ENCODE measurements around the gene PRXL2B.
"Not testable (repeated sequence)": the region's sequence is repeated elsewhere in the genome, so short reads cannot be mapped to it uniquely, and the experiment has no call there.

Gene PRXL2B

DNA sequence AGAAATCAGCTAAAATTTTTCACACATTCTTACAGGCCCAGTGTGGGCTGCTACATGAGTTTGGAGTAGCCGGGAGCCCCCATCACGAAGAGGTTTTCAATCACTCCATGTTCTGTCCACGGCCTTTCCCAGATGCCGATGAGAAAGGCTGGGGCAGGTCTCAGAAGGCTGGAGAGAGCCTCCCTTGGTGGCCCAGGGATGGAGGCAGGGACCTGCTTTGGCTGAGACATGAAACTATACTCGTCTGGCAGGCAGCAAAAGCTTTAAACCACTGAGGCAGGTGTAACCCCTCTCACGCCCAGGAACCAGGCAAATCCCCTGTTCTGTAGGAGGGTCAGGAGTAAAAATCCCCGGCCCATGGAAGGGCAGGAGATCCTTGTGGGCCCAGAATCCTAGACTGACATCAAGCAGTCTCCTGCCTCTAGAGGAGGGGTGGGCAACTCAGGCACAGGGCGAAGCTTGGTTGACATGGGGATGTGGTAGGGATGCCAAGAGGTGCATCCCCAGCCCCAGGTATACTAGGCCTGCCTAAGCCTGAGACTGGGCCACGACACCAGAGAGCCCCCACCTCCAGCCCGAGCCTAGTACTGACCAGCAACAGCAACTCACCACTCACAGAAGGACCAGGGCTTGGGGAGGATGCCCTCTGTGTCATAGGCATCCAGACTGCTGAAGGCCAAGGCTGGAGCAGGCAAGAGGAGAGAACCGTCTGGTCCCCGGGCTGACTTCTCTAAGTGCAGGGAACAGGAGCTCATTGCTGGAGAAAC, 37.2 kb downstream of the PRXL2B start:
- H3K27me3 ChIP-seq (ENCODE audit: insufficient read depth, poor library complexity, severe bottlenecking), result peaks cover 14% of the 10 kb centered on the region
- no peak for TF ChIP-seq POLR2AphosphoS5 (IDR thresholded peaks at IDR 0.05; ENCODE audit: low read depth)
- TF ChIP-seq, protein P1, sequence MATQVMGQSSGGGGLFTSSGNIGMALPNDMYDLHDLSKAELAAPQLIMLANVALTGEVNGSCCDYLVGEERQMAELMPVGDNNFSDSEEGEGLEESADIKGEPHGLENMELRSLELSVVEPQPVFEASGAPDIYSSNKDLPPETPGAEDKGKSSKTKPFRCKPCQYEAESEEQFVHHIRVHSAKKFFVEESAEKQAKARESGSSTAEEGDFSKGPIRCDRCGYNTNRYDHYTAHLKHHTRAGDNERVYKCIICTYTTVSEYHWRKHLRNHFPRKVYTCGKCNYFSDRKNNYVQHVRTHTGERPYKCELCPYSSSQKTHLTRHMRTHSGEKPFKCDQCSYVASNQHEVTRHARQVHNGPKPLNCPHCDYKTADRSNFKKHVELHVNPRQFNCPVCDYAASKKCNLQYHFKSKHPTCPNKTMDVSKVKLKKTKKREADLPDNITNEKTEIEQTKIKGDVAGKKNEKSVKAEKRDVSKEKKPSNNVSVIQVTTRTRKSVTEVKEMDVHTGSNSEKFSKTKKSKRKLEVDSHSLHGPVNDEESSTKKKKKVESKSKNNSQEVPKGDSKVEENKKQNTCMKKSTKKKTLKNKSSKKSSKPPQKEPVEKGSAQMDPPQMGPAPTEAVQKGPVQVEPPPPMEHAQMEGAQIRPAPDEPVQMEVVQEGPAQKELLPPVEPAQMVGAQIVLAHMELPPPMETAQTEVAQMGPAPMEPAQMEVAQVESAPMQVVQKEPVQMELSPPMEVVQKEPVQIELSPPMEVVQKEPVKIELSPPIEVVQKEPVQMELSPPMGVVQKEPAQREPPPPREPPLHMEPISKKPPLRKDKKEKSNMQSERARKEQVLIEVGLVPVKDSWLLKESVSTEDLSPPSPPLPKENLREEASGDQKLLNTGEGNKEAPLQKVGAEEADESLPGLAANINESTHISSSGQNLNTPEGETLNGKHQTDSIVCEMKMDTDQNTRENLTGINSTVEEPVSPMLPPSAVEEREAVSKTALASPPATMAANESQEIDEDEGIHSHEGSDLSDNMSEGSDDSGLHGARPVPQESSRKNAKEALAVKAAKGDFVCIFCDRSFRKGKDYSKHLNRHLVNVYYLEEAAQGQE (IDR thresholded peaks at IDR 0.05; ENCODE audit: insufficient replicate concordance, low read depth), result no peak
- no peak for TF ChIP-seq CTCF (IDR thresholded peaks at IDR 0.05; ENCODE audit: insufficient read depth, low read length)
- TF ChIP-seq GABPA (IDR thresholded peaks at IDR 0.05; ENCODE audit: low read depth), result no peak
- no peak for TF ChIP-seq SPI1 (IDR thresholded peaks at IDR 0.05; ENCODE audit: borderline replicate concordance, low read depth)
- DNase-seq (ENCODE audit: low read depth in 1 of 2, low spot score in 1 of 2), result no peak
- no peak overlapping the region for H3K4me3 ChIP-seq (replicated peaks; ENCODE audit: insufficient read depth, low read length)
- no peak overlapping the region for H3K27ac ChIP-seq (replicated peaks)

- Histone ChIP-seq H3K4me3 (replicated peaks; ENCODE audit: insufficient read depth, low read length) (no peak overlapping the region), H3K27me3 (ENCODE audit: insufficient read depth, poor library complexity, severe bottlenecking) (peaks cover 20% of the 10 kb centered on the region), H3K27ac (replicated peaks) (no peak overlapping the region)
- DNase-seq (ENCODE audit: low read depth in 1 of 2, low spot score in 1 of 2), result no peak
- TF ChIP-seq, protein P1 (IDR thresholded peaks at IDR 0.05; ENCODE audit: insufficient replicate concordance, low read depth), result no peak
- TF ChIP-seq CTCF (IDR thresholded peaks at IDR 0.05; ENCODE audit: insufficient read depth, low read length) (no peak), GABPA (IDR thresholded peaks at IDR 0.05; ENCODE audit: low read depth) (no peak), POLR2AphosphoS5 (IDR thresholded peaks at IDR 0.05; ENCODE audit: low read depth) (no peak)
Measured at GRCh38 chr1:2624735-2625300, 38.2 kb downstream of the PRXL2B start.

GRCh38 chr1:2625311-2625710, 38.7 kb downstream of the PRXL2B start:
- DNase-seq (ENCODE audit: low read depth in 1 of 2, low spot score in 1 of 2), result no peak
- Histone ChIP-seq H3K4me3 (replicated peaks; ENCODE audit: insufficient read depth, low read length) (no peak overlapping the region), H3K27ac (replicated peaks) (no peak overlapping the region), H3K27me3 (ENCODE audit: insufficient read depth, poor library complexity, severe bottlenecking) (peaks cover 20% of the 10 kb centered on the region)
- TF ChIP-seq GABPA (IDR thresholded peaks at IDR 0.05; ENCODE audit: low read depth) (no peak), POLR2AphosphoS5 (IDR thresholded peaks at IDR 0.05; ENCODE audit: low read depth) (no peak), SPI1 (IDR thresholded peaks at IDR 0.05; ENCODE audit: borderline replicate concordance, low read depth) (no peak), CTCF (IDR thresholded peaks at IDR 0.05; ENCODE audit: insufficient read depth, low read length) (no peak)
- TF ChIP-seq, protein P1 (IDR thresholded peaks at IDR 0.05; ENCODE audit: insufficient replicate concordance, low read depth), result no peak

DNA sequence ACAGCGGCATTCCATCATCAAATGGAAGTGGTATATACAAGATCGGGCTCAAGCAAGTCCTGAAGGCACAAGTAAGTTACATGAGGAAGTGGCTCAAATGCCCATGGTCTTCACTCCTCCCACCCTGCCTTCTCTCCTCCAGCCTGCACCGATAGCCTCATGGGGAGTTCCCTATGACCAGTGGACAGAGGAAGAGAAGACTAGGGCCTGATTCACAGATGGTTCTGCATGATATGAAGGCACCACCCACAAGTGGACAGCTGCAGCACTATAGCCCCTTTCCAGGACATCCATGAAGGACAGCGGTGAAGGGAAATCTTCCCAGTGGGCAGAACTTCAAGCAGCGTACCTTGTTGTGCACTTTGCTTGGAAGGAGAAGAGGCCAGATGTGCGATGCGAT, 39.2 kb downstream of the PRXL2B start:
- H3K4me3 ChIP-seq (replicated peaks; ENCODE audit: insufficient read depth, low read length); H3K27ac ChIP-seq (replicated peaks); DNase-seq (ENCODE audit: low read depth in 1 of 2, low spot score in 1 of 2): not testable (repeated sequence)
- H3K27me3 ChIP-seq (ENCODE audit: insufficient read depth, poor library complexity, severe bottlenecking), result peaks cover 20% of the 10 kb centered on the region
